GM19452 (cell line): Measurements from ENCODE around the gene PTK6.
A peak's percentile ranks its signal among the peaks of the same experiment; 100 is the strongest.

Experiments used
- ATAC-seq: cut with Tn5 transposase; IDR thresholded peaks from one replicate; pipeline ENCODE4 v1.9.1; 2021; ENCODE audit not compliant: unreplicated experiment

The PTK6 gene

DNA sequence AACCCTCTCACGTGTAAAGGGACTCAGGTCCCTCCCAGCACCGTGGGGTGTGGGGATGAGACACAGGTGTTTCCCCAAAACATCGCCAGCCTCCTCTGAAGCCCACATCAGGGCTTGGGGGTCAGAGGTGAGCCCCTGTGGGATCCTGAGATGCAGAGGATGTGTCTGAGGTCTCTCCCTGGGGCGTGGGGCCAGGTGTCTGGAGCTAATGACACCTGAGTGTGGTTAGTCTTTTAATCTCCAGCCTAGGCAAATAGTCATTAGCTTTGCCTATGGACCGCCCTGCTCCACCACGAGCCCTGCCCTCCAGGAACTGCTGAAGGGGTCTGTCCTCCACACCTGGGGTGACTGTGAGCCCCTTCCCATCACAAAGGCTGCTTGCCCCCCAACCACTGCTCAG is 8.6 kb upstream of the PTK6 start:
- no peak for ATAC-seq

DNA sequence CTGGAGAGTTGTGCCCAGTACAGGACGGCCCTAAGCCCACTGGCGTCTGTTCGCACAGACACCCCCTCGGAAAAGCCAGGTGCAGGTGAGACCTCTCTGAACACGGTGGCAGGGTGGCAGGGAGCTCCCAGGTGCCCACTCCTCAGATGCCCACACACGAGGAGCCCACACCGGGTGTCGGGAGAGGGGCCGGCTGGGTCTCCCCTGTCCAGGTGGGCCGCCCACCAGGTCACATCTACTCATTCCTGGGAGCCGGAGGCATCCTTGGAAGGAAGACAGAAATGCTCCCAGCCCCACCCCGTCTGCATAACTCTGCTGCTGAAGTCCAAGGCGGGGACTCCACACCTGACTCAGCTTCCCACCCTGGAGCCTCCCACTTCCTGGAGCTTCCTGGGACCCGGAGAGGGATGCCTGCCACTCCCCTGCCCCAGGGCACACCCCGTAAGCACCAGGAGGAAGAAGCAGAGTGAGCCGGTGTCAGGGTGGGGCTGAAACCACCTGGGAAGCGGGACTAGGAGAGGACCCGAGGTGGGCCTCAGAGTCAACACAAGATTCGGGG is 7.9 kb upstream of the PTK6 start:
- no peak for ATAC-seq

DNA sequence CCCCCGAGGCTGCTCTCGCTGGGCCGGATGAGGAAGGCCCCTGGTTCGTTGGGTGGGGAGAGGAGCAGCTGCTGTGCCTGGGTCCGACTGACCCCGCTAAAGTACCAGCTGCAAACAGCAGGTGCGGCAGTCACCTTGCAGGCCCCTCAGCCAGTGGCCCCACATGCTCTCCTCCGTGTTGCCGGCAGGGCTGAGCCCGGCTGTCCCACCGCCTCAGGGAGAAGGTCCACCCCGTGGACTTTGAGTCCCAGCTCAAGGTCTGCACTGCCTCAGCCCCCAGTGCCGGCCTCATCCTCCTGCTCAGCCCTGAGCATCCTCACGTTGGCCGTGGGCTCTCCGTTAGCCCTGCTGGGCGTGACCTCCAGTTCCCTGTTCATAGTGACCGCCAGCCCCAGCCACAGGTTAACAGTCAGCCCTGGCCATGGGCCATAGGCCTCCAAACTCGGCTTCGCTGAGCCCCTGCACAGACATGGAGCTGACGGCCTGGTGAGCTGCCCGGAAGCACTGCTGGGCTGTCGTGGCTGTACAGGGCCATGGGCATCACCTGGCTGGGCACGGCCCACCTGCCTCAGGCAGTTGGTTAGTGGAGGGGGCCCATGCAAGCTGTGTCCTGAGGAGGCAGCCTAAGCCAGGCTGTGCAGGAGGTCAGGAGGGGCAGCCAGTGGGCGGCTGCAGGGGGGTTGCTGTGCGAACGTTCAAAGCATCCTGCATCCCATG is 7.2 kb upstream of the PTK6 start:
- no peak for ATAC-seq

DNA sequence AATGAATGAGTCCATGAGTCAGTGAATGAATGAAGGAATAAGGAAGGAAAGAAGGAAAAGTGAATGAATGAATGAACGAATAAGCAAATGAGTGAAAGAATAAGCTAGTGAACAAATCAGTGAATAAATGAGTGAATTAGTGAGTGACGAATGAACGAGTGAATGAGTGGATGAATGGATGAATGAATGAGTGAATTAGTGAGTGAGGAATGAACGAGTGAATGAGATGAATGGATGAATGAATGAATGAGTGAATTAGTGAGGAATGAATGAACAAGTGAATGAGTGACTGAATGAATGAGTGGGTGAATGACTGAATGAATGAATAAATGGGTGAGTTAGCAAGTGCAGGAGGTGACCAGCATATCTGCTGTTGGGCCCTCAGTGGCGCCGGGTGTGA is 6.6 kb upstream of the PTK6 start:
- ATAC-seq, result no peak

DNA sequence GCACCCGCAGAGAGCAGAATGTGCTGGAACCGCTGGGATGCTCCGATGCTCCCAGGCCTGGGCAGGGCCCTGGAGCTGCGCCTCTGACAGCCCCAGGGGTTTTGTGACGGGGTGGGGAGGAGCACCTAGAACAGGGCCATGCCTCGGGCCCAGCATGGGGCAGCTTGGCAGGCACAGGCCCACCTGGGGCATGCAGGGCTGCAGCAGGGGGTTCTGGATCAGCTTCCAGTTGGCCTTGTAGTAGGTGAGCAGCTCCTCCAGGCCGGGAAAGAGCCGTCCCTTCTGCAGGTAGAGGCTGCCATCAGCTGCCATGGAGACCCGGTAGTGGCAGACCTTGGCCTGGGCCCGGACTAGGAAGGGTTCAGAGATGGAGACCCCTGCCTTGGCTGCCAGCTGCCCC is 6.0 kb upstream of the PTK6 start:
- ATAC-seq, result no peak

DNA sequence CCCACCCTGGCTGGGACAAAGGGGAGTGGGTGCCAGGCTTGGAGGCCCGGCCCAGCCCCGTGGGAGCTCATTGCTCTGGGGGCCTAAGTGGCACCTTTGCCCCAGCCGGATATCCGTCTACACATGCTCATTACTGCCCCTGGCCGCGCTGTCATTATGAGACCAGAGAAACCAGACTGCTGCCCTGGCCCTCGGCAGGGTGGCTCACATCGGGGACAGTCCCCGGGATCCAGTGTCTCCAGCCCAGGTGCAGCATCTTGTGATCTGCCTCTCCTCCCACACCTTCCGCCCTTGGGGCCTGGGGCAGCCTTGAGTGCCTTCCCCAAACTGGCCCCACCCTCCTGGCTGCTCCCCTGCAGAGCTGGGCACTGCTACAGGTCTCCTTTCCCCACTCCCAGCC is 5.5 kb upstream of the PTK6 start:
- no peak for ATAC-seq

DNA sequence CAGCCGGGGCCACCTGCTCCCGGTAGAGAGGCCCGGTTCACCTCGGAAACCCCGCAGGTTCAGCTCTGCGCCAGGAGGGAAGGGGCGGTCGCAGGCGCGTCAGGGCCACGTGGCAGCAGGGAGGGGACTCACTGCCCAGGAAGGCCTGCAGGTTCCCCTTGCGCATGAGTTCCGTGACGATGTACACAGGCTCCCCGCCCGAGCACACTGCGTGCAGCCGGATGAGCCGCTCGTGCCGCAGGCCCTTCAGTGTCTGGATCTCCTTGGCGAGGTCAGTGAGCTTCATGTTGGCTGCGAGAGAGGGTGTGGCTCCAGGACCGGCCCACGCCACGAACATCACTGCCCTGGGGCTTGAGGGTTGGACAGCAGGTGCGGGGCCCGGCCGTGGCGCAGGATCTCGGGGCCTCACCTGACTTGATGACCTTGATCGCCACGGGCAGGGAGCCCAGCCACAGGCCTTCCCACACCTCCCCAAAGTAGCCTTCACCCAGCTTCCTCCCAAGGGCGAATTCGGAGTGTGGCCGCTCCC is 4.9 kb upstream of the PTK6 start:
- ATAC-seq, result no peak

DNA sequence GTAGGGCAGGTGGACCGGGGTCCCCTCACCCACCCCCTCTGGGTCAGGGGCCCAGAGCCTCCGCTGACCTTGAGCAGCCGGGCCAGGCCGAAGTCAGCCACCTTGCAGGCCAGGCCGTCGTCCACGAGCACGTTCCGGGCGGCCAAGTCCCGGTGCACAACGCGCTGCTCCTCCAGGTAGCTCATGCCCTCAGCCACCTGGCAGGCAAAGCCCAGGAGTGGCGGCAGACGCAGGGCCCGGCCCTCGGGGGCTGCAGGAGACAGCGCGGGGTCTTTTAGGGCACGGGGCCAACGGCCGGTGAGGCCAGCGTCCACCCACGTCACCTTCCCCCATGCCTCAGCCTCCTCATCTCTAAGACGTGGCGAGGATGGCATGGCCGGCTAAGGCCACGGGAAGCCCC is 4.2 kb upstream of the PTK6 start:
- ATAC-seq, result no peak

DNA sequence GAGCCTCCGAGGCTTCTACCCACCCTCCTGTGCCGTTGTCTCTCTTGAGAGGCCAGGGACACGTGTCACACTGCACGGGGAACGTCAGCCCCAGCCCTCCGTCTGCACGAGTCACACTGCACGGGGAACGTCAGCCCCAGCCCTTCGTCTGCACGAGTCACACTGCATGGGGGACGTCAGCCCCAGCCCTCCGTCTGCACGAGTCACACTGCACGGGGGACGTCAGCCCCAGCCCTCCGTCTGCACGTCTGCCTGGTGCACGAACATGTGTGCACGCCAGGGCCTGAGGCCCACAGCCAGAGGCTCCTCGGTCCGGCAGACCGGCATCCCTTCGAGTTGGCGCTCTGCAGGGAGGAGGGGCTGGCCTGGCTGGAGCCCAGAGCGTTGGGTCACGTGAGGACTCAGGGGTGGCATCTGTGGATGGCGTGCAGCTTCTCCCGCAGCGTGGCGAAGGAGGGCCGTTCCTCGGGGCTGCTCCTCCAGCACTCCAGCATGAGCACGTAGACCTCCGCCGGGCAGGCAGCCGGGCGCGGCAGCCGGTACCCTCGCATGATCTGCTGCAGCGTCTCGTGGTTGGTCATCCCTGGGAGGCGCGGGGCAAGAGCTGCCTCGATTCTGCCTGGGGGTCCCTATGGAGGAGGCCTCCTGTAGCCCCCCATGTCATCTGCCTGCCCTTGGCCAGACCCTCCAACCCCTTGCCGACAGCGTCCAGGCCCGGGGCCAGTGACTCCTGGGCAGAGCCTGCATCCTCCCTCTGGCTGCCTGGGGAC is 3.4 kb upstream of the PTK6 start:
- no peak for ATAC-seq

DNA sequence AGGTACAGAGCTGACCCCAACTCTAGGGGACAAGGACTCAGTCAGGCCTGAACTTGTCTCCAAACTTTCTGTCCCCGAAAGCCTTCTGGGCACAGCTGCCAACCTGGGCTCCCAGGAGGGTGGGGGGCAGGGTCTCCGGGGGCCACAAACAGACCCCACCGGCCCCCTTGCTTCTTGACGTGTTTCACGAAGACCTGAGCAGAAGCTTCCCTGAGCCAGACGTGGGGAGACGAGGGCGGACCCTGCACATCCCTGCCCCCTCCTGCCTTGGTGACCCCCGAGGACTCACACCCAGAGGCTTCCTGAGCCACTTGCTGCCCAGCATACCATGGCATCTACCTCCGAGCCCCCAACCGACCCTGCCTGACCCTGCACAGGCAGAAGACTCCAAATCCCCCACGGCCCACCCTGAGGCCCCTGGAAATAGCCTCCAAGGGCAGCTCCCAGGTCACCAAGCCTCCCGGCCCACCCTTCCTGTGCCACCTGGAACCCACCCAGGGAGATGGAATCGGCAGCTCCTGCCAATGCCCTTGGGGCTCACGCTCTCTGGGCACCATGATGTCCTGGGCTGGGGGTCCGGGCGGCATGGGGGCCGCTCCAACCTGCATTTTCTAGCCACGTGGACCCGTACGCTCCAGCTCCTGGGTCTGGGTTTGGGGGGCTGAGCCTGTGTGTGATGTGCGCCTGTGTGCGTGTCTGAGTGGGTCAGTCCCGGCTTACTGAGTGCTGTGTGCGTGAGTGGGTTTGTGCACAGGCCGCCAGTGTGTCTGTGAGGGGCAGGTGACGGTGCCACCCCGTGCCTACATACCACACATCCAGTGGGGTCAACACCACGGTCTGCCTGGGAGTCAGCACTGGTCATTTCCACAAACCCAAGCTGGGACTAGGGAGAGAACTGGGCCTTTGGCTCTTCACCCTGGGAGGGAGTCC is 2.5 kb upstream of the PTK6 start:
- ATAC-seq, result no peak

DNA sequence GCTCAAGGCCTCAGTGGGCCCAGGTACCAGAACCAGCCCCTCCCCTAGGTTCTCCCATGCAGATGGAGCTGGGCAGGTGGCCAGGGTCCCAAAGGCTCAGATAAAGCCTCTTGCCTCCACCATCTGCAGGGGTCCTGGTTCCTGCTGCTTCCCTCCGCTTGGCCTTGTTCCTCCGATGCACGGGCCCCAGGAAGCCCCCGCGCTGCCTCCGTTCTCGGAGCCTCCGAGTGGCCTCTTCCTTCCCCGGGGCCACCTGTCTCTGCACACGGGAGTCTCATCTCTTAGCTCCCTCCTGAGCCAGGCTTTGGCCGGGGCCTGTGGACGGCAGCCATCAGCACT is 1.9 kb upstream of the PTK6 start:
- no peak for ATAC-seq

DNA sequence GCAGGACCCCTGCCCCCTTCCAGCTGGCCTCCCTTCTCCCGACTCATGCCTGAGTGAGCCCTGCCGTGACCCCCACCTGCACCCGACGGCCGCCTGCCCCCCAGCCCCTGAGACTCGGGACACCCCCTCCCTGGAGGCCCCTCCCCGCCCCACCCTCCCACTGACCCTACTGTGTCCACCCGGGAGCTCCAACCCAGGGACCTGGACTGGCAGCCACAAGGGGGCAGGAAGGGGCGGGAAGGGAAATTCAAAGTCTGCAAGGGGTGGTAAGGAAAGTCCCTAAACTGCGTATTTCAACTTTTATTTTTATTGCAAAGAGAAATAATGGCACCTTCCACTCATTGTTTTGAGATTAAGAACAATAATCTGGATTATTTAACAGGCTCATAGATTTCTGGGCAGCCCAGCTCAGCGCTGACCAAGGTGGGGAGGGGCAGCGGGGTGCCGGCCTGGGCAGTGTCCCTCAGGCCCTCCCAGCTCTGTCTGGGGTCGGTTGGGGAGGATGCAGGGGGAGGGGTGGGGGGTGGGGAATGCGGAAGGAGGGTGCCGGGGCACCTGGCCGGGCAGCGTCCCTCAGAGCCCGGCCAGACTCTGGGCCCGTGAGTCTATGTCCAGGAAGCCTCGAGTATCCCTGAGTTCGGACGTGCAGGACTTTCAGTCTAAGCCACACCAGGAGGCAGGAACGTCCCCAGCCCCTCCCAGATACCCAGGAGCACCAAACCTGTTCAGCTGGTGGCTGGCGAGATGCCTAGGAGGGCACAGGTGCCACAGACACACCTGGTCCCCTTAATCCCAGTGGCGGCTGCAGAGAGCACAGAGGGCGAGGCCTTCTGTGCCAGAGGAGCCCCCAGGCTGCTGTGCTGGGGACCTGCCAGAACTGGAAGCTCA is 1.3 kb upstream of the PTK6 start:
- no peak for ATAC-seq

DNA sequence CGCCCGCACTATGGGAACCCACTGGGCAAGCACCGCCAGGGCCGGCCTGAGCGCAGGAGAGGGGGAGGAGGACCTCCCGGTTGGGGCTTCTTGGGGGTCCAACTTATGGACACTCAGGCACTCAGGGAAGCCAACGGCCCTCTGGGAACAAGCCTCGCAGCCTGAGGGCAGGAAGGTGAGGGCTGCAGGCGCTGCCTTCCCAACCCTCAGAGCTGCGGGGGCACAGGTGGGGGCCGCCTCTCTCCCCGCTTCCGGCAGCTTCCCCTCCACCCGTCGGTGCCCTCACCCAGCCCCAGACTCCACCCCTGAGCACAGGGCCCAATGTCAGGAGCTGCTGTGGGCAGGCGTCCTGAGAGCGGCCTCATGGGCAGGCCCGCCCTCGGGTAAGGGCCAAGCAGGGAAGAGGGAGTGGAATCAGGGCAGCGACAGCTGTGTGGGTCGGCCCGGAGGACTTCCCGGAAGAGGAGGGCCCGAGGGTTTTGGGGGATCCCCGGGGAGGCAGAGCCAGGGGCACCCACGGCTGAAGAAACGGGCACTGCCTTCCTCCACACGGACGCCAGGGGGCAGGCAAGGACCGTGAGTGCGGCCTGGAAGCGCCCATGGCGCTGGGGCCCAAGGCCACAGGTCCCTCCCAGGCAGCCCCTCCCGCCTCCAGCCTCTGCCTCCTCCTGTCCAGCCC is 488 bp upstream of the PTK6 start:
- ATAC-seq, result peak; percentile 84

DNA sequence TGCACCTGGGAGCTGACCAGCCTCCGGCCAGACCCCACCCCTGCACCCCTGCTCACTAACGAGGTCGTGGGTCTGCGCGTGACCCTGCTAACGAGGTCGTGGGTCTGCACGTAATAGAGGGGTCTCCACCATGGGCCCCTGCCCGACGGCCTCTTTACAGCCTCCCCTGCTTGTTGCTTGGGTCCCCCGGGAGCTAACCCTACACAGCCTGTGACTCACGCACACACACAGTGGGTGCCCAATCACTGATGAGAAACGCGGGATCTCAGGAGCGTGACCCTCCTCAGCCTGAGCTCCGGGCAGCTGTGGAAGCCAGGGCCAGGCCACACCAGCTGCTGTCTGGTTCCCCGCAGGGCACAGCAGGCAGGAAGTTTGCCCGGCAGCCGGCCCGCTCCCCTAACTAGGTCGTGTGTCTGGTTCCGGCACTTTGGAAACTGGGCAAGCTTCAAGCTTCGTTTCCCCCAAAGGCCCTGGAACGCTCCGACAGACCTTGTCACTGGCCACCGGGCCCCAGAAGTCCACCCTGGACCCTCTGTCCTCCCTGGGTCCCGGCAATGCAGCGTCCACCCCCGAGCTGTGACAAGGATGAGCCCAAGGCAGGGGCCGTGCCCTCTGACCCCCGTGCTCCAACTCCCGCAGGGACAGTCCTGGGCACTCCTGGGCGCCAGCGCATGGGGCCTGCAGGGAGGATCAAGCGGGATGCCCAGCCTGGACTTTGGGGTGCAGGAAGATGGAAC is 767 bp downstream of the PTK6 start:
- no peak for ATAC-seq

DNA sequence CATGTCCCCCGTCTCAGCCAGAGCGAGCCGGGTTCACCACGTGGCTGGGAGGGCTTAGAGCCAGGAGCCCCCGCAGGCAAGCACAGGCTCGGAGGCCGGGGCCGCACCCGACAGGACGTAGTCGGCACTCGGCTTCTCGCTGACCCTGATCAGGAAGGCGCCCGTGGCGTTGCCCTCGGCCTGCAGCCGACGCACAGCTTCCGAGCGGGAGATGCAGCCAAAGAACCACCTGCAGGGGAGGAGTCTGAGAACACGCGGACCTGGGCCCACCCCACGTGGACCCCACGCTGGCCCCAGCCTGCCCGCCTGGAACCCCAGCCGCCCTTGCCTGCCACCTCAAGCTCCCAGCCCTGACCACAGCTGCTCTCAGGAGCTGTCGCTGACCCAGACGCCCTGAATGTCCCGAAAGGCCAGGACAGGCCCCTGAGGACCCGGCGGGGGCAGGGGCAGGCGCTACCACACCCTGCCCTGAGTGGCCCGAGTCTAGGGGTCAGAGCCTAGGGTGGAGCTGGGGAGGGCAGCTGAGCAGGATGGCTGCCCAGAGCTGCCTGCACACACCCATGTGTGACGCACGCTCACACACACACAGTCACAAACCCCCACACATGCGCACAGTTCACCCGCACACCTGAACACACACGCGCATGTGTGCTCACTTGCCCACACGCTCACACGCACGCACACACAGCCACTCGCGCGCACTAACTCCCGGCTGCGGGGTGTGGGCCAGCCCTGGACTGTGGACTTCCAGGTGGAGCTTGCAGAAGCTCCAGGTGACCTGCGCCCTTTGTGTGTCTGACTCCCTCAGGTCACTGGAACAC is 2.1 kb downstream of the PTK6 start:
- ATAC-seq, result no peak

DNA sequence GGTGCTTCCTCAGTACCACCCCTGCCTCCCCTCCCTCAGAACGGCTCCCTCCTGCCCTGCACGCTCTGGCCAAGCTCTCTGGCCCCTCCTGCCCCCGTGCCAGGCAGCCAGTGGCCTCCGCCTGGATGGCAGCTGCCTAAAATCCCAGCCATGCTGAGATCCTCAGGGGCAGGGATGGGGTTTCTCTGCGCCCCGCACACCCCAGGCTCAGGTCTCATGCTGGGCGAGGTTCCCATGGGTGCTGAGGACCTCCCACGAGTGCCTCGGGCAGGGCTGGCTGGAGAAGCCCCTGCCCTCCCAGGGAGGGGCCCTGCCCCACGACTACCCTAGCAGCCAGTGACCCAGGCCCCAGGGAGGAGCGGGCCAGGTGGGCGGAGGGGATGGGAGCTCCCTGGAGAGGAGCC is 2.7 kb downstream of the PTK6 start:
- ATAC-seq, result no peak

DNA sequence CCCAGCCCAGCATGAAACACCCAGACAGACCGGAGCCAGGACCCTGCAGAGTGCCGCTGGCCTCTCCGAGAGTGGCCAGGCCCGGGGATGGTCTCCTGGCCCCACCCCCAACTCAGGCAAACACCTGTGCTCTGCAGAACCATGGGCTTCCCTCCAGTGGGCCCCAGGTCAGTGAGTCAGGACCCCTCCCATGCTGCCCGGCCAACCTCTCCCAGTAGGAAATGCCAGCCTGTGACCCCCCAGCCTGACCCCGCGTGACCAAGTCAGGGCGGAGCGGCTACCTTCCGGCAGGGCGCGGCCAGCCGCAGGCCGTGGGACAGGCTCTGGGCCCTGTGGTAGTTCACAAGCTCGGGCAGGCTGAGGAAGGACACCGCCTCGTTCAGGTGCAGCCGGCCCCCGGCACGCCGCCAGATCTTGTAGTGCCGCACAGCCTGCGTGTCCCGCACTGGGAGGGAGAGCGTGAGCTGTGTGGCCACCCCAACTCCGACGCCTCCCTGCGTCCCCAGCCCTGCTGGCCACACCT is 3.2 kb downstream of the PTK6 start:
- ATAC-seq, result no peak

DNA sequence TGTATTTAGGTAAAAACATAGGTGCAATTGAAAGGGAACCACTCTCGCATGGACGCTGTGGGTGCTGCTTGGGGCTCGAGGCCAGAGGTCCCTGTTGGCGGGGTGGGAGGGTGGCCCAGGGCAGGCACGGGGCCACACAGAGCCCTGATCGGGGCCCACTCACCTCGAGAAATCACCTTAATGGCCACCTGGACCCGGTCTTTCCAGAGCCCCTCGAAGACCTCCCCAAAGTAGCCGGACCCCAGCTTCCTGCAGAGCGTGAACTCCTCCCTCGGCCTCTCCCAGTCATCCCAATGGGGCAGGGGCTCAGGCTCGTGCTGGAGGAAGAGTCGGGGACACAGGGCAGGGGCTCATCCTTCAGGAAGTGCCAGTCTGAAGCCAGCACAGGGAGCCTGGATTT is 3.8 kb downstream of the PTK6 start:
- ATAC-seq, result no peak
